Lower lobe of right lung (tissue), 2 donors: ENCODE data around the gene KIAA1217. TPM values are rescaled to one million over a fixed set of nuclear protein-coding genes. Genes with fewer than 3 reads are reported as not detected.
"Not testable (repeated sequence)": the region's sequence is repeated elsewhere in the genome, so short reads cannot be mapped to it uniquely, and the experiment has no call there.

Experiments
- ATAC-seq, 2 donors: fragments of 200-7000 bp; cut with Tn5 transposase; one replicate each; pipeline ENCODE4 v1.9.1; 2020 to 2022; ENCODE audit warnings: mild to moderate bottlenecking in 2 of 2, moderate library complexity in 2 of 2
- DNase-seq: peaks from one replicate; pipeline ENCODE4 v3.0.0-alpha.2; 2020
- H3K27ac ChIP-seq: fragments of 200-600 bp; one replicate; pipeline ENCODE4 v1.8.0; 2022
- H3K27me3 ChIP-seq: fragments of 200-600 bp; one replicate; pipeline ENCODE4 v1.8.0; 2022; ENCODE audit warnings: low read depth
- H3K36me3 ChIP-seq: fragments of 200-600 bp; one replicate; pipeline ENCODE4 v1.8.0; 2022; ENCODE audit warnings: mild to moderate bottlenecking
- H3K4me1 ChIP-seq: fragments of 200-600 bp; one replicate; pipeline ENCODE4 v1.8.0; 2022
- H3K4me3 ChIP-seq: fragments of 200-600 bp; one replicate; pipeline ENCODE4 v1.8.0; 2022; ENCODE audit warnings: mild to moderate bottlenecking
- H3K9me3 ChIP-seq: fragments of 200-600 bp; one replicate; pipeline ENCODE4 v1.8.0; 2022
- intact Hi-C: fragments of 100-400 bp; cut with DNase I; formaldehyde crosslinking; loops from one replicate; pipeline ENCODE4 v1.11.0; 2022
- total RNA-seq: library from RNA; stranded (reverse); fragmentation: NEBNext Ultra II Directional; extraction: Animal tissue kit (Norgen Biotek cat#: 25700); gene quantifications from one replicate; pipeline ENCODE4 v1.2.1, GENCODE V29; 2021
- TF ChIP-seq, protein P1 (sequence below): fragments of 200-600 bp; IDR thresholded peaks from one replicate; pipeline ENCODE4 v1.8.0; 2022; ENCODE audit warnings: antibody characterized with exemption, mild to moderate bottlenecking
- donor health status: DM: no; HTN: yes; CAD: no; lungs with severe emphysema.

Gene KIAA1217
- total RNA-seq, 1 donor from 2014 or later: 37.2 TPM

- intact Hi-C loops: no loop called here
- H3K36me3 ChIP-seq: no peaks in the 10 kb centered on the region
- no peak for DNase-seq
- H3K27ac ChIP-seq: no peak overlapping the region
- H3K27me3 ChIP-seq: no peaks in the 10 kb centered on the region
- no peak for ATAC-seq
- H3K9me3 ChIP-seq: no peaks in the 10 kb centered on the region
- H3K4me3 ChIP-seq: no peak overlapping the region
- TF ChIP-seq, protein P1, sequence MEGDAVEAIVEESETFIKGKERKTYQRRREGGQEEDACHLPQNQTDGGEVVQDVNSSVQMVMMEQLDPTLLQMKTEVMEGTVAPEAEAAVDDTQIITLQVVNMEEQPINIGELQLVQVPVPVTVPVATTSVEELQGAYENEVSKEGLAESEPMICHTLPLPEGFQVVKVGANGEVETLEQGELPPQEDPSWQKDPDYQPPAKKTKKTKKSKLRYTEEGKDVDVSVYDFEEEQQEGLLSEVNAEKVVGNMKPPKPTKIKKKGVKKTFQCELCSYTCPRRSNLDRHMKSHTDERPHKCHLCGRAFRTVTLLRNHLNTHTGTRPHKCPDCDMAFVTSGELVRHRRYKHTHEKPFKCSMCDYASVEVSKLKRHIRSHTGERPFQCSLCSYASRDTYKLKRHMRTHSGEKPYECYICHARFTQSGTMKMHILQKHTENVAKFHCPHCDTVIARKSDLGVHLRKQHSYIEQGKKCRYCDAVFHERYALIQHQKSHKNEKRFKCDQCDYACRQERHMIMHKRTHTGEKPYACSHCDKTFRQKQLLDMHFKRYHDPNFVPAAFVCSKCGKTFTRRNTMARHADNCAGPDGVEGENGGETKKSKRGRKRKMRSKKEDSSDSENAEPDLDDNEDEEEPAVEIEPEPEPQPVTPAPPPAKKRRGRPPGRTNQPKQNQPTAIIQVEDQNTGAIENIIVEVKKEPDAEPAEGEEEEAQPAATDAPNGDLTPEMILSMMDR: no peak
- no peaks in the 10 kb centered on the region for H3K4me1 ChIP-seq
Measured at GRCh38 chr10:24440817-24441797, 232.2 kb downstream of the KIAA1217 start.

DNA sequence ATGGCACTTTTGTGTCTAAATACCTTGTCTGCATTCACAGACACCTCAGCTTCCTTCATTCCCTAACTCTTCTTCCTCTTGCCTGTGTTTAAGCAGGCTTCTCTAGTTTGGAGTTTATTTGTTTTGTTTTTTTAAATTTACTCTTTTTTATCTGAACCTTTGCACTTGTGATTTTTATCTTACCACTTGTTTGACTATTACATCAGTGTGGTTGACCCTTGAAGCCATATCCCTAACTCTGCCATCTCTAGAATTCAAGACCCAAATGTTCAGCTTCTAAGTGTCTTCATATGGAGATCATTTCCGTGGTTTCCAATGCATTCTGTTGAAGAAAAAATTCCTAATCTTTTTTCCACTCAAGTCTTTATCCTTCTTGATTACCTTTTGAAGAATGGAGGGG is 233.3 kb downstream of the KIAA1217 start:
- no peak overlapping the region for H3K27ac ChIP-seq
- H3K4me1 ChIP-seq: no peaks in the 10 kb centered on the region
- H3K36me3 ChIP-seq: no peaks in the 10 kb centered on the region
- intact Hi-C loops: no loop called here
- H3K4me3 ChIP-seq: no peak overlapping the region
- TF ChIP-seq, protein P1: no peak
- DNase-seq: no peak
- no peaks in the 10 kb centered on the region for H3K9me3 ChIP-seq
- no peaks in the 10 kb centered on the region for H3K27me3 ChIP-seq
- no peak for ATAC-seq

- intact Hi-C loops, DNase-seq, H3K27me3 ChIP-seq, H3K9me3 ChIP-seq, ATAC-seq, H3K4me3 ChIP-seq, H3K4me1 ChIP-seq, H3K36me3 ChIP-seq, H3K27ac ChIP-seq: not testable (repeated sequence)
Measured at GRCh38 chr10:24442641-24443174, 233.8 kb downstream of the KIAA1217 start.

GRCh38 chr10:24444337-24444736 is 235.4 kb downstream of the KIAA1217 start:
- ATAC-seq (no peak), DNase-seq (no peak)
- Histone ChIP-seq H3K4me1 (peaks cover 12% of the 10 kb centered on the region), H3K27ac (no peak overlapping the region), H3K4me3 (no peak overlapping the region), H3K36me3 (no peaks in the 10 kb centered on the region), H3K9me3 (no peaks in the 10 kb centered on the region), H3K27me3 (no peaks in the 10 kb centered on the region)
- TF ChIP-seq, protein P1: no peak
- intact Hi-C loops: no loop called here

DNA sequence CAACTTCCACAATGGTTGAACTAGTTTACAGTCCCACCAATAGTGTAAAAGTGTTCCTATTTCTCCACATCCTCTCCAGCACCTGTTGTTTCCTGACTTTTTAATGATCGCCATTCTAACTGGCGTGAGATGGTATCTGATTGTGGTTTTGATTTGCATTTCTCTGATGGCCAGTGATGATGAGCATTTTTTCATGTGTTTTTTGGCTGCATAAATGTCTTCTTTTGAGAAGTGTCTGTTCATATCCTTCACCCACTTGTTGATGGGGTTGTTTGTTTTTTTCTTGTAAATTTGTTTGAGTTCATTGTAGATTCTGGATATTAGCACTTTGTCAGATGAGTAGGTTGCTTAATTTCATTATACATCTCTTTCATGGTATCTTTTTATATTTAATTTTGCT is 237.0 kb downstream of the KIAA1217 start:
- H3K4me3 ChIP-seq, H3K36me3 ChIP-seq, intact Hi-C loops, H3K27ac ChIP-seq, ATAC-seq, DNase-seq, H3K9me3 ChIP-seq, H3K27me3 ChIP-seq: not testable (repeated sequence)
- H3K4me1 ChIP-seq: peaks cover 20% of the 10 kb centered on the region

GRCh38 chr10:24446739-24447138 is 237.8 kb downstream of the KIAA1217 start:
- no peak overlapping the region for H3K4me3 ChIP-seq
- no peak for ATAC-seq

More at GRCh38 chr10:24446739-24447138, 237.8 kb downstream of the KIAA1217 start:
- intact Hi-C loops: no loop called here
- H3K4me1 ChIP-seq: peaks cover 20% of the 10 kb centered on the region
- no peak overlapping the region for H3K27ac ChIP-seq
- no peaks in the 10 kb centered on the region for H3K9me3 ChIP-seq
- no peak for DNase-seq
- TF ChIP-seq, protein P1: no peak
- no peaks in the 10 kb centered on the region for H3K27me3 ChIP-seq
- H3K36me3 ChIP-seq: no peaks in the 10 kb centered on the region
